Mucosa of gallbladder (tissue), 1 donor: ENCODE data around the gene OSBPL5. TPM values are rescaled to one million over a fixed set of nuclear protein-coding genes. Genes with fewer than 3 reads are reported as not detected.
"Not testable (repeated sequence)": the region's sequence is repeated elsewhere in the genome, so short reads cannot be mapped to it uniquely, and the experiment has no call there.

ENCODE experiments used
- DNase-seq: peaks from one replicate; pipeline ENCODE4 v3.0.0-alpha.2; 2020; ENCODE audit warnings: low spot score
- total RNA-seq: library from RNA; stranded (reverse); gene quantifications from one replicate; pipeline ENCODE4 v1.2.1, GENCODE V29; 2021
- donor health status: DM: no; HTN: no; CAD: no.

Gene OSBPL5
- total RNA-seq, 1 donor from 2014 or later, result 45.2 TPM

GRCh38 chr11:3181725-3182461, 16.8 kb upstream of the OSBPL5 start:
- no peak for DNase-seq

- no peak for DNase-seq
These were observed 15.8 kb upstream of the OSBPL5 start for GRCh38 chr11:3180869-3181268.

GRCh38 chr11:3178349-3178748, 13.2 kb upstream of the OSBPL5 start:
- no peak for DNase-seq

DNA sequence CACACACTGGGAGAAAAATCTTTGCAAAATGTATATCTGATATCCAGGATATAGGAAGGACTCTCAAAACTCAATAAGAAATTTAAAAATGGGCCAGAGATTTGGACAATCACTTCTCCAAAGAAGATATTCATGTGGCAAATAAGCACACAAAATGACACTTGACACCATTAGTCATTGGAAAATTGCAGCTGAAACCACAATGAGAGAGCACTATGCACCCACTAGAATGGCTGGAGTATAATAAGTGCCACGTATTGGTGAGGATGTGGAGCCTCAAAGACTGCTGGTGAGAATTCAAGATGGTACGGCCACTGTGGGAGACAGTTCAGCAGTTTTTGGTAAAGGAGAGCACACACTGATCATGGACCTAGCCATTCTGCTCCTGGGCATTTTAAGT, 12.8 kb upstream of the OSBPL5 start:
- DNase-seq, result no peak

- DNase-seq, result no peak
These were observed 11.4 kb upstream of the OSBPL5 start for GRCh38 chr11:3176487-3176886.

GRCh38 chr11:3175194-3175593, 10.1 kb upstream of the OSBPL5 start:
- DNase-seq, result no peak

GRCh38 chr11:3174387-3174786, 9.3 kb upstream of the OSBPL5 start:
- DNase-seq, result no peak

DNA sequence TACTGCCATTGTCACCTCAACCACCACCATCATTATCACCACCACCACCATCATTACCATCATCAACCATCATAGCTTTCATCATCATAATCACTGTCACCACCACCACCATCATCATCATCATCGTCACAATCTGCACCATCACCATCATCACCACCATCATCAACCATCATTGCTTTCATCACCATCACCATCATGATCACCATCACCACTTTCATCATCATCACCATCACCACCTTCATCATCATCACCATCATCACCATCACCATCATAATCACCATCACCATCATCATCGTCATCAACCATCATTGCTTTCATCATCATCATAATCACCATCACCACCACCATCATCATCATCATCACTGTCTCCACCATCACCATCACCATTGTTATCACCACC, 8.7 kb upstream of the OSBPL5 start:
- no peak for DNase-seq

GRCh38 chr11:3171931-3172560, 6.9 kb upstream of the OSBPL5 start:
- no peak for DNase-seq

GRCh38 chr11:3170756-3171650, 5.9 kb upstream of the OSBPL5 start:
- no peak for DNase-seq

GRCh38 chr11:3170044-3170755, 5.1 kb upstream of the OSBPL5 start:
- no peak for DNase-seq

DNA sequence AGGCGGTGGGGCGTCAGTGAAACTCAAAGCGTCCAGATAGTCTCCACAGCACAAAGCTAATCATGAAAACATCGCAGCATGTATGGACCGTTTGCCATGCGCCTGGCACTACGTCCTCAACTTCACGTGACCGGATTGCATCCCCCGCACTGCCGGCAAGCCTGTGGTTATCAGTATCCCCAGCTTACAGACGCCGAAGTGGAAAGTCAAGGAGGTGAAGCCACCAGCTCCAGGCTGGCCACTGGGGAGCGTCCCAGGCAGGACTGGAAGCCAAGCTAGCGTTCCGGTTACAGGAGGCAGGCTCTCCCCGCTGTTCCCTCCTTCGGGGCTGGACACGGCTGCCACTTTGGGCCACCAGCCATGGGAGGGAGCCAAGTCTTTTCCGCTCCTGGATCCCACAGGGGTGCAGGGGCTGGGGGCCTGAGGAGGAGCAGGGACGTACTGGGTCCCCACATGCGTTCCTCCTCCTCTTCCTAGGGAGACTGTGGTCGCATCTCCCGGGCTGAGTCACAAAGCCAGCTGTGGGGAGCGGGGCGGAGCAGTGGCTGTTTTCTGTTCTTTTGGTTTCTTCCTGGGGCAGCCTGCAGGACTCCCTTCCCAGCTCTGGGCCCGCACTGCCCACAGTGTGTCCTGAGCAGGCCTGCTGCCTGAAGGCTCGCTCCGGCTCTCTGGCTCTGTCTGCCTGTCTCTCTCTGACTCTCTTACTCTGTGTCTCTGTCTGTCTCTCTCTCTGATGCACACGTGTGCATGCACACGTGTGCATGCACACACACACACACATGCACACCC, 4.3 kb upstream of the OSBPL5 start:
- no peak for DNase-seq

DNA sequence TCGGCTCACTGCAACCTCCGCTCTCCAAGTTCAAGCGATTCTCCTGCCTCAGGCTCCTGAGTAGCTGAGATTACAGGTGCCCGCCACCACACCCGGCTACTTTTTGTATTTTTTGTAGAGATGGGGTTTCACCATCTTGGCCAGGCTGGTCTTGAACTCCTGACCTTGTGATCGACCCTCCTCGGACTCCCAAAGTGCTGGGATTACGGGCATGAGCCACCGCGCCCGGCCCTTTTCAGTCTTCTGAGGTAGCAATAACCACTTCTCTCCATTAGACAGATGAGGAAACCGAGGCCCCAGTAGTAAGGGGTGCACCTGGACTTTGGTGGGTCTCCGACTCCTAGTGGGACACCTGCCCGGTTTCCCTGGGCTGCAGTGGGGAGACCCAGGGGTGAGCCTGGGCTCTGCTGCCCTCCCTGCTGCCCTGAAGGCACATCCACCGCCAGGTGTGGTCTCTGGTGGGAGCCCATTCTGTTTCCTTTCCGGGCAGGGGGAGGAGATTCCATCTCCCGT, 3.7 kb upstream of the OSBPL5 start:
- DNase-seq, result not testable (repeated sequence)

GRCh38 chr11:3167143-3168119, 2.3 kb upstream of the OSBPL5 start:
- no peak for DNase-seq

GRCh38 chr11:3166268-3167142, 1.4 kb upstream of the OSBPL5 start:
- DNase-seq, result no peak

- DNase-seq, result no peak
These were observed 782 bp upstream of the OSBPL5 start for GRCh38 chr11:3165916-3166267.

GRCh38 chr11:3164552-3165151, 458 bp downstream of the OSBPL5 start:
- DNase-seq, result no peak

GRCh38 chr11:3164138-3164551, 965 bp downstream of the OSBPL5 start:
- DNase-seq, result no peak
